Aorta (tissue), 5 donors: ENCODE data around the gene CCDC92B. TPM values are rescaled to one million over a fixed set of nuclear protein-coding genes. Genes with fewer than 3 reads are reported as not detected.

Experiments used
- ATAC-seq: fragments of 200-7000 bp; cut with Tn5 transposase; one replicate; pipeline ENCODE4 v1.9.1; 2022; ENCODE audit warnings: moderate library complexity; ENCODE audit not compliant: low FRiP score
- DNase-seq, 2 donors: peaks; one replicate each; pipeline ENCODE4 v3.0.0-alpha.2; 2020
- H3K27ac ChIP-seq, 2 donors: one replicate each; pipeline ENCODE4 v1.5.1; 2013; ENCODE audit warnings: low read length in 2 of 2, mild to moderate bottlenecking in 2 of 2, moderate library complexity in 2 of 2, control low read depth in 1 of 2, inconsistent platforms in 1 of 2, low read depth in 1 of 2
- H3K27me3 ChIP-seq, 2 donors: one replicate each; pipeline ENCODE4 v1.6.1; 2013; ENCODE audit warnings: control low read depth in 1 of 2, low read length in 1 of 2, mild to moderate bottlenecking in 1 of 2, moderate library complexity in 1 of 2; ENCODE audit not compliant: insufficient read depth in 2 of 2, control insufficient read depth in 1 of 2
- H3K36me3 ChIP-seq, 2 donors: one replicate each; pipeline ENCODE4 v1.6.1; 2013; ENCODE audit warnings: control low read depth in 1 of 2, low read length in 1 of 2, mild to moderate bottlenecking in 1 of 2; ENCODE audit not compliant: insufficient read depth in 2 of 2, control insufficient read depth in 1 of 2
- H3K4me1 ChIP-seq, 2 donors: one replicate each; pipeline ENCODE4 v1.6.1; 2013; ENCODE audit warnings: low read length in 2 of 2, control low read depth in 1 of 2, mild to moderate bottlenecking in 1 of 2, moderate library complexity in 1 of 2; ENCODE audit not compliant: insufficient read depth in 2 of 2, control insufficient read depth in 1 of 2
- H3K4me3 ChIP-seq, 2 donors: one replicate each; pipeline ENCODE4 v1.5.1; 2013; ENCODE audit warnings: low read length in 2 of 2, control low read depth in 1 of 2, mild to moderate bottlenecking in 1 of 2
- H3K9me3 ChIP-seq: one replicate; pipeline ENCODE4 v1.6.1; 2013; ENCODE audit warnings: mild to moderate bottlenecking, low read length; ENCODE audit not compliant: control insufficient read depth
- WGBS, 2 donors: extraction: QIAGEN DNeasy Blood & Tissue Kit; methylation state at CpG; one replicate each; pipeline ENCODE4 v1.1.7; 2013; 5-methylcytosine and 5-hydroxymethylcytosine counted together
- intact Hi-C, 2 donors: fragments of 100-400 bp; cut with DNase I; formaldehyde crosslinking; loops; one replicate each; pipeline versions ENCODE4 v1.14.2 to v1.15.0; 2022
- polyA plus RNA-seq, 2 donors: library from polyadenylated mRNA; stranded (reverse); fragments of 200-250 nt; gene quantifications; one replicate each; pipeline ENCODE4 v1.2.3, GENCODE V29; 2013
- total RNA-seq, 2 donors: library from RNA; stranded (reverse); fragmentation: NEBNext Ultra II Directional; extraction: Animal tissue kit (Norgen Biotek cat#: 25700); gene quantifications; one replicate each; pipeline ENCODE4 v1.2.1, GENCODE V29; 2021
- donor health status: healthy with polysubstance abuse.
- donor health status: Bipolar disorder and iron deficiency.
- donor health status: DM: no; HTN: no; CAD: no.
- donor health status: DM: no; HTN: no; CAD: no.
- donor health status: DM: yes; HTN: yes; CAD: no.

Gene CCDC92B
- total and polyA plus RNA-seq, 4 donors = 0.18 TPM; not detected in 3

DNA sequence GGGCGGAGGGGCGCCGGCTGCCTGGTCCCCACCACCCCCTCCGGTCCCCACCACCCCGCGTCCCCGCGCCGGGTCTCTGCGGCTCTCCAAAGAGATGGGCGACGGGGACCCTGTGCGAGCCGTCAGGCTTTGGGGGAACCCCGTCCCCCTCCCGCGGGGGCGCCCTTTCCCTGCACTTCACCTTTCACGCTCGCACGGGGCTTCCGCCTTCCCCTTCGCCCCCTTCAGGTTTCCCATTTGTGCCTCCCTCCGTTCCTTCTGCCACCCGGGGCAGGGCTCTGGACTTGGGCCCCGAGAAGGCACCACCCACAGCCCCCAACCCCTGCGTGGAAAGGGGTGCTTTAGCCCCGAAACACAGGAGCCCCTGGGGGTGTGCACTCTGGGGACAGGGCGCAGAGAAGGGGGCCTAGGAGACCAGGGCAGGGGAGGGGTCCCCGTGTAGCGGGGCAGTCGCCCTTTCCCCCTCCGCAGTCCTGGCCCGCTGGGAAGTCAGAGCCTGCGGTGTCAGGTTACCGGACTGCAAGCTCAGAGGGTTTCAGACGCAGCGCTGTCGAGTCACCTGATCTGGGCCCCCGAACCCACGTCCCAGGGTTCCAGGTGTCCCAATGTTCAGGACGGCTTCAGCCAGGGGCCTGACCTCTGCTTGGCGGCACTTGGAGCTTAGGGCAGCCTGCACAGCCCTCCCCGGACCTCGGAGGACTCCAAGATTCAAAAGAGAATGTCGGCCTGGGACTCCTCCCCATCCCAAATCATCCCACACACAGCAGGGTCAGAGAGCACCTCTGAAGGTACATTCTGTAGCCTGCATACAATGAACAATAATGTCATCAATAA, 6.7 kb upstream of the CCDC92B start:
- peak overlapping the region in 1 of 2 donors; percentile 22 for H3K4me3 ChIP-seq
- no peaks in the 10 kb centered on the region for H3K9me3 ChIP-seq
- H3K36me3 ChIP-seq = no peaks in the 10 kb centered on the region
- intact Hi-C loops = no loop called here
- ATAC-seq = no peak
- no peak overlapping the region for H3K27ac ChIP-seq
- H3K4me1 ChIP-seq = no peaks in the 10 kb centered on the region
- no peak for DNase-seq
- H3K27me3 ChIP-seq = peaks cover 0 to 3% of the 10 kb centered on the region in 2 donors
- WGBS, 2 donors = 1 to 2% methylated on average over 37 to 46 of the region's 46 CpGs

DNA sequence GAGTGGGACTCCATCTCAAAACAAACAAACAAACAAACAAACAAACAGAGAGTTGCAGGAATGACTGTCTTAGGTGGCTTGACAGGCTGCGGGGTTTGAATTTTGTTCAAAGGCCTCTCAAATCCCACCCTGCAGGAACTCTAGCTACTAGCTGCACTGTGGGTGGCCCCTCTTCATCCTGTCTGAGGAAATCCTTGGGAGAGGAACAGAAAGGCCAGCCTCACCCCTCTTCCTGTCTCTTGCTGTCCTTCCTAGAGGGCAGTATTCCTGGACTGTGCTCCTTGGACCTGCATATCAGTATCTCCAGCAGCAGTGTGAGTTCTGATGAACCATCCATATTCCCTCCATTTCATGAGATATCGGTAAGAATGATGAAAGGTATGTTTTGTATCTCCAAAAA, 2.0 kb upstream of the CCDC92B start:
- Histone ChIP-seq H3K4me3 (no peak overlapping the region), H3K27ac (no peak overlapping the region), H3K4me1 (no peaks in the 10 kb centered on the region), H3K27me3 (no peaks in the 10 kb centered on the region), H3K36me3 (no peaks in the 10 kb centered on the region), H3K9me3 (no peaks in the 10 kb centered on the region)
- 67 to 78% methylated on average over 2 of the region's 2 CpGs for WGBS, 2 donors
- ATAC-seq = no peak
- DNase-seq = no peak
- intact Hi-C loops = no loop called here

DNA sequence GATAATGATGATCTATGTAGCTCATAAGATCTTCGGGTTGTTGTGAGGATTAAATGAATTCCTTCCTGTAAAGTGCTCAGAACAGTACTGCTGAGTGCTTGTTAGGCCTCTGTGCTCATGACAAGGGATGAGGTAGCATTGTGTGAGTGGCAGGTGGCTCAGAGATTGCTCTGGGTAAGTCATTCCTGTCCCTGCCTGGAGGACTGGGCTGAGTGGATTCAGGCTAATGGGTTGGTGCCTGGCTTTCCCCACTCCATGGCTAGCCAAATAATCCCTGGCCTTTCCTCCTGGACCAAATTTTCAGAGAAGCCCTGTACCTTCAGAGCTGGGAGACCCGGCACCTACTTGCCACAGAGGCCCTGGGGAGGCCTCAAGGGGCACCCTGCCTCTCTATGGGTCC, 1.3 kb upstream of the CCDC92B start:
- H3K27ac ChIP-seq = no peak overlapping the region
- DNase-seq (no peak), ATAC-seq (no peak)
- H3K4me3 ChIP-seq = no peak overlapping the region
- intact Hi-C loops = no loop called here
- H3K4me1 ChIP-seq = no peaks in the 10 kb centered on the region
- H3K36me3 ChIP-seq = no peaks in the 10 kb centered on the region
- H3K27me3 ChIP-seq = no peaks in the 10 kb centered on the region
- no peaks in the 10 kb centered on the region for H3K9me3 ChIP-seq
- WGBS, 2 donors = 82 to 87% methylated on average over 2 of the region's 2 CpGs

DNA sequence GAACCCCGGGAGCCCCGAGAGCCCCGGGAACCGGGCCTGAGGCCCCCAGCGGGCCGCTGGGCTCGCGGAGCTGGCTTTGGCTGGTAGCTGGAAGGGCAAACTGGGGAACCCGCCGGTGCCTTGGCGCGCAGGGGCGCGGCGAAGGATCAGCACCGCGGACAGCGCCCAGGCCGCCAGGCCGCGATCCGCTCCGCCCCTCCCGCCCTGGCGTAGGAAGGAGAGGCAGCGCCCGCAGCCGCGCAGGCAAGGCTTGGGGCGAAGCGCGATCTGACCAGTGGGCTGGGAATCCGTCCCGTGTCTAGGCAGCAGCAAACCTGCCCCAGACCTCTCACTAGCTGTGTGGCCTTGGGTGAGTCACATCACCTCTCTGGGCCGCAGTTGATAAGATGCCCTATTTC, 331 bp upstream of the CCDC92B start:
- Histone ChIP-seq H3K4me1 (no peaks in the 10 kb centered on the region), H3K27ac (no peak overlapping the region), H3K36me3 (no peaks in the 10 kb centered on the region), H3K4me3 (no peak overlapping the region), H3K9me3 (no peaks in the 10 kb centered on the region), H3K27me3 (no peaks in the 10 kb centered on the region)
- intact Hi-C loops = no loop called here
- peak; percentile 79 to 90 for DNase-seq
- 2% methylated on average over 10 to 35 of the region's 35 CpGs for WGBS, 2 donors
- peak; percentile 89 for ATAC-seq

DNA sequence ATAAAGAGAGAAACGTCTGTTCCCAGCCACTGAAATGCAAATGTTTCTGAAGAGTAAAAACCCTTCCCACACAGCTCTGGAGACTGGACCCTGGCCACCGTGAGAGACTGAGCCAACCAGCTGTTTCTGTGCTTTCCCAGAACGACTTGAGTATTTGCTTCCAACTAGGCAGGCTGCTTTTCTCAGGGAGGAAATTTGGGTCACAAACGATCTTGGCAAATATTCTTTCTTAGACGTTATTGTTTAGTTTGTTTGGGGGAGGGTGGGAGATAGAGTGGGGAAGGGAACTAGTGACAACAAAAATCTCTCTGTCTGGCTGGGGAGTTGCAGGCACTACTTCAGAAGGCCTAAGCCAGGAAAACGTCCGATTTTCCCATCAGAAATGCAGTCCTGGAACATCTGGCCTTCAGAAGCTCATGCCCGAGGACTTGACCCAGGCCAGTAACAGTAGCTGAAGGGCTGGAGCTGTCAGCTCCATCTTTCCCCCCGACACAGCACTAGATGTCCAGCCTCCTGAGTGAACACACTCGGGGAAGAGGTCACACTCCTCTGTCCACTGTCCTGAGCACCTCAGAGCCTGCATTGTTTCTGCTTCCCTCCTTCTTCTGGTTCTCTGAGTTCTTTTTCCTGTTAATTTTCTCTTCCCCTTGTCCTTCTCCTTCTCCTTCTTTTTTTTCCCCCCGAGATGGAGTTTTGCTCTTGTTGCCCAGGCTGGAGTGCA, 4.0 kb downstream of the CCDC92B start:
- ATAC-seq (no peak), DNase-seq (no peak)
- Histone ChIP-seq H3K27ac (no peak overlapping the region), H3K4me1 (no peaks in the 10 kb centered on the region), H3K4me3 (no peak overlapping the region), H3K9me3 (no peaks in the 10 kb centered on the region), H3K36me3 (no peaks in the 10 kb centered on the region), H3K27me3 (no peaks in the 10 kb centered on the region)
- 16 to 17% methylated on average over 11 of the region's 11 CpGs for WGBS, 2 donors
- intact Hi-C loops = no loop called here

DNA sequence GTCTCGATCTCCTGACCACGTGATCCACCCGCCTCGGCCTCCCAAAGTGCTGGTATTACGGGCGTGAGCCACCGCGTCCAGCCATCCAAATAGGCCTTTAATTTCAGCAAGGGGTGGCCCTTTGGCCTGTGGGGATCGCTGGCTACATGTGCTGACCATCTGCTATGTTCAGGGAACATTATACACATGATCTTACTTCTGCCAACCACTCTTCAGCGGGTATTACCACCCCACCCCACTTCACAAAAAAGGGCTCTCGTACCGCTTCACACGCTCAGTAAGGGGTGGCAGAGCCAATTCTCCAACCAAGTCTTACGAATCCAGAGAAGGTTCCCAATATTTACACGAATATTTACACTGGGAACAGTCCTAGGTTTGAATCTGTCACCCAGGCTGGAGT, 11.8 kb downstream of the CCDC92B start:
- 93 to 94% methylated on average over 15 of the region's 15 CpGs for WGBS, 2 donors
- ATAC-seq = no peak
- no peaks in the 10 kb centered on the region for H3K4me1 ChIP-seq
- H3K9me3 ChIP-seq = no peaks in the 10 kb centered on the region
- no peak overlapping the region for H3K4me3 ChIP-seq
- no peak overlapping the region for H3K27ac ChIP-seq
- intact Hi-C loops = no loop called here
- no peak for DNase-seq
- no peaks in the 10 kb centered on the region for H3K27me3 ChIP-seq
- no peaks in the 10 kb centered on the region for H3K36me3 ChIP-seq

GRCh38 chr17:2736956-2737355, 12.5 kb downstream of the CCDC92B start:
- no peak for ATAC-seq
- H3K4me1 ChIP-seq = no peaks in the 10 kb centered on the region
- H3K27me3 ChIP-seq = no peaks in the 10 kb centered on the region
- 81 to 84% methylated on average over 3 of the region's 3 CpGs for WGBS, 2 donors
- intact Hi-C loops = no loop called here
- no peak overlapping the region for H3K27ac ChIP-seq
- no peak overlapping the region for H3K4me3 ChIP-seq
- no peaks in the 10 kb centered on the region for H3K9me3 ChIP-seq
- H3K36me3 ChIP-seq = no peaks in the 10 kb centered on the region
- no peak for DNase-seq

DNA sequence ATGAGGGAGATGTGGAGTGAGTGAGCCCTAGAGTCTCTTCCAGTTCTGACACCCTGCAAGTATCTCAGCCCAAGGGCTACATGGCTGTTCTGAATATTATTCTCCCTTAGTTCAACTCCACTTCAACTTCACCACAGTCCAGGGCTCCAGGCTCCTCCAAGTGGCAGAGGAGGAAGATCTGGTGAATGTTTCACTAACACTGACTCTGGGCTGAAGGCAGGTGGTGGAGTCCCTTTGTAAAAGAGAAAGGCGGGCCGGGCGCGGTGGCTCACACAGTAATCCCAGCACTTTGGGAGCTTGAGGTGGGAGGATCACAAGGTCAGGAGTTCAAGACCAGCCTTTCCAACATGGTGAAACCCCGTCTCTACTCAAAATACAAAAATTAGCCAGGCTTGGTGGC, 13.6 kb downstream of the CCDC92B start:
- H3K4me3 ChIP-seq = no peak overlapping the region
- intact Hi-C loops = no loop called here

DNA sequence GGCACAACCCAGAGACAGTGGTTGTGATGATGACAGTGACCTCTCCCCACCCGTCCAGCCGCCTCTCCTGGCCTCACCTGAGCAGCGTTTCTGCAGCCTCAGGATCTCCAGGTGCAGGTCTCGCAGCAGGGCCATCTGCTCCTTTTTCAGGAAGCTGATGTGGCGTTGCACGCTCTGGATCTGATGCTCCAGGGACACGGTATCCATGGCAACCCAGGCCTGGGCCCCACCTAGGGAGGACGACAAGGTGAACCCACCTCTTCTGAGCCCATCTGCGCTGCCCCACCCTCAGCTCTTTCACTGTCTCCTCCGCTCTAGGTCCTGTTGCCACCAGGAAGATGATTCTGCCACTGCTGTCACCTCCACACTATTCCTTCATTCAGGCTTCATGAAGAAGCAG, 14.5 kb downstream of the CCDC92B start:
- no peak for DNase-seq
- Histone ChIP-seq H3K4me1 (no peaks in the 10 kb centered on the region), H3K4me3 (no peak overlapping the region), H3K27ac (no peak overlapping the region), H3K36me3 (no peaks in the 10 kb centered on the region), H3K27me3 (no peaks in the 10 kb centered on the region), H3K9me3 (no peaks in the 10 kb centered on the region)
- 82 to 83% methylated on average over 10 of the region's 10 CpGs for WGBS, 2 donors
- intact Hi-C loops = no loop called here
- ATAC-seq = no peak

More for the DNA sequence above, 13.6 kb downstream of the CCDC92B start:
- H3K9me3 ChIP-seq = no peaks in the 10 kb centered on the region
- no peaks in the 10 kb centered on the region for H3K4me1 ChIP-seq
- H3K36me3 ChIP-seq = no peaks in the 10 kb centered on the region
- H3K27ac ChIP-seq = no peak overlapping the region
- no peaks in the 10 kb centered on the region for H3K27me3 ChIP-seq
- ATAC-seq = no peak
- 88 to 92% methylated on average over 5 of the region's 5 CpGs for WGBS, 2 donors
- DNase-seq = no peak
